Lung (tissue), 16 donors: ENCODE data around the gene GPR142. TPM values are rescaled to one million over a fixed set of nuclear protein-coding genes. Genes with fewer than 3 reads are reported as not detected.

ENCODE experiments used
- ATAC-seq: fragments of 200-7000 bp; cut with Tn5 transposase; one replicate; pipeline ENCODE4 v1.9.1; 2020; ENCODE audit warnings: moderate number of reproducible peaks; ENCODE audit not compliant: insufficient read depth, low FRiP score
- DNase-seq, 3 donors: peaks; one replicate each; pipeline ENCODE4 v3.0.0-alpha.2; 2013 to 2017
- H3K27ac ChIP-seq, 2 donors: one replicate each; pipeline ENCODE4 v1.5.1; 2013; ENCODE audit warnings: mild to moderate bottlenecking in 2 of 2, moderate library complexity in 2 of 2, control low read depth in 1 of 2, inconsistent platforms in 1 of 2, low read depth in 1 of 2, low read length in 1 of 2
- H3K27me3 ChIP-seq, 3 donors: one replicate each; pipeline ENCODE4 v1.5.1; 2013; ENCODE audit warnings: low read length in 2 of 3; ENCODE audit not compliant: control insufficient read depth in 3 of 3, insufficient read depth in 3 of 3
- H3K36me3 ChIP-seq, 4 donors: one replicate each; pipeline ENCODE4 v1.5.1; 2013; ENCODE audit warnings: low read length in 4 of 4, mild to moderate bottlenecking in 1 of 4, moderate library complexity in 1 of 4; ENCODE audit not compliant: control insufficient read depth in 4 of 4, insufficient read depth in 4 of 4
- H3K4me1 ChIP-seq, 5 donors: one replicate each; pipeline ENCODE4 v1.5.1; 2013; ENCODE audit warnings: low read length in 5 of 5, mild to moderate bottlenecking in 2 of 5, moderate library complexity in 1 of 5; ENCODE audit not compliant: control insufficient read depth in 5 of 5, insufficient read depth in 5 of 5
- H3K4me3 ChIP-seq: one replicate; pipeline ENCODE4 v1.5.1; 2013; ENCODE audit warnings: mild to moderate bottlenecking, control low read depth, moderate library complexity
- H3K9ac ChIP-seq, 2 donors: one replicate each; pipeline ENCODE4 v1.5.1; 2013; ENCODE audit warnings: low read length in 2 of 2, control low read depth in 1 of 2; ENCODE audit not compliant: insufficient read depth in 1 of 2
- H3K9me3 ChIP-seq, 4 donors: one replicate each; pipeline ENCODE4 v1.5.1; 2013; ENCODE audit warnings: low read length in 3 of 4, mild to moderate bottlenecking in 1 of 4, moderate library complexity in 1 of 4; ENCODE audit not compliant: control insufficient read depth in 4 of 4, insufficient read depth in 3 of 4
- WGBS, 2 donors: extraction: QIAGEN DNeasy Blood & Tissue Kit; methylation state at CpG; one replicate each; pipeline ENCODE4 v1.1.7; 2013; 5-methylcytosine and 5-hydroxymethylcytosine counted together
- long read RNA-seq, 5 donors: transcript quantifications; one replicate each; lab custom pipeline, GENCODE V29; 2026
- polyA plus RNA-seq, 2 donors: library from polyadenylated mRNA; stranded (reverse); fragments of 200-250 nt; gene quantifications; one replicate each; pipeline ENCODE4 v1.2.1, GENCODE V29; 2013
- total RNA-seq, 2 donors: library from RNA; depleted of rRNA in 1 of 2; stranded (reverse); fragments of >200 nt in 1 of 2; gene quantifications; one replicate each; pipeline ENCODE4 v1.2.1, GENCODE V29; 2014 to 2021
- TF ChIP-seq, protein P1 (sequence below): IDR thresholded peaks from 2 replicates; pipeline ENCODE4 v1.5.1; 2012; ENCODE audit warnings: mild to moderate bottlenecking; ENCODE audit errors: control extremely low read depth, extremely low read depth
- donor health status: control.
- donor health status: control.
- donor health status: Bipolar disorder and iron deficiency.
- donor health status: healthy.
- donor health status: DM: yes; HTN: yes; CAD: no.

Gene GPR142, protein sequence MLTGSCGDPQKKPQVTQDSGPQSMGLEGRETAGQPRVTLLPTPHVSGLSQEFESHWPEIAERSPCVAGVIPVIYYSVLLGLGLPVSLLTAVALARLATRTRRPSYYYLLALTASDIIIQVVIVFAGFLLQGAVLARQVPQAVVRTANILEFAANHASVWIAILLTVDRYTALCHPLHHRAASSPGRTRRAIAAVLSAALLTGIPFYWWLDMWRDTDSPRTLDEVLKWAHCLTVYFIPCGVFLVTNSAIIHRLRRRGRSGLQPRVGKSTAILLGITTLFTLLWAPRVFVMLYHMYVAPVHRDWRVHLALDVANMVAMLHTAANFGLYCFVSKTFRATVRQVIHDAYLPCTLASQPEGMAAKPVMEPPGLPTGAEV
- not detected for total RNA-seq
- polyA plus RNA-seq = under 1 TPM in 1 of 2 donors, not detected in 1; 0.03 TPM
- long read RNA-seq, donor 1 = 0 reads
- long read RNA-seq, donor 2 = 0 reads
- long read RNA-seq, donor 3 = 0 reads
- long read RNA-seq, donor 4 = 0 reads
- long read RNA-seq, donor 5 = 0 reads

DNA sequence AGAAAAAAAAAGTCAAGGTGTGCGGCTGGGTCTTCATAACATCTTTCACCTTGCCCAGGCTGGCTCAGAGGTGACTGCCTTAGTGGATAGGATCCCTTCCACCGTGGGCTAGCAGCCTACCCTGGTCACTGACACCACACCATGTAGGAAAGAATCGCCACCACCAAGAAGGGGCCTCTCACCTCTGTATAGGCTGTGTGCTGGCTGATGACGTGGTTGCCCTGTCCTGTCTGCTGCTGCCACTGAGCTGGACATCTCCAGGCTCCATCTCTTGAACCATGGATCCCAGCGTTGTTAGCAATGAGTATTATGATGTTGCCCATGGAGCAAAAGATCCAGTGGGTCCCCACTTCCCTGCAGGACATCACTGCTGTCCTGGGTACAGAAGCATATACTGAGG lies at the start of gene GPR142:
Gene GPR142 (plus strand): TSS at position 301 of the 400 bp plus-strand sequence. CDS start 2,035 bp downstream, outside the sequence.
- Histone ChIP-seq H3K9ac (no peak within 1 kb of the TSS), H3K27me3 (no peaks in the 10 kb centered on the region), H3K9me3 (no peaks in the 10 kb centered on the region), H3K4me3 (no peak within 1 kb of the TSS), H3K36me3 (no peaks in the 10 kb centered on the region), H3K4me1 (peaks cover 0 to 9% (median 2%) of the 10 kb centered on the region in 5 donors), H3K27ac (no peak within 1 kb of the TSS)
- 82 to 89% methylated on average over 5 of the region's 5 CpGs for WGBS, 2 donors
- TF ChIP-seq, protein P1, sequence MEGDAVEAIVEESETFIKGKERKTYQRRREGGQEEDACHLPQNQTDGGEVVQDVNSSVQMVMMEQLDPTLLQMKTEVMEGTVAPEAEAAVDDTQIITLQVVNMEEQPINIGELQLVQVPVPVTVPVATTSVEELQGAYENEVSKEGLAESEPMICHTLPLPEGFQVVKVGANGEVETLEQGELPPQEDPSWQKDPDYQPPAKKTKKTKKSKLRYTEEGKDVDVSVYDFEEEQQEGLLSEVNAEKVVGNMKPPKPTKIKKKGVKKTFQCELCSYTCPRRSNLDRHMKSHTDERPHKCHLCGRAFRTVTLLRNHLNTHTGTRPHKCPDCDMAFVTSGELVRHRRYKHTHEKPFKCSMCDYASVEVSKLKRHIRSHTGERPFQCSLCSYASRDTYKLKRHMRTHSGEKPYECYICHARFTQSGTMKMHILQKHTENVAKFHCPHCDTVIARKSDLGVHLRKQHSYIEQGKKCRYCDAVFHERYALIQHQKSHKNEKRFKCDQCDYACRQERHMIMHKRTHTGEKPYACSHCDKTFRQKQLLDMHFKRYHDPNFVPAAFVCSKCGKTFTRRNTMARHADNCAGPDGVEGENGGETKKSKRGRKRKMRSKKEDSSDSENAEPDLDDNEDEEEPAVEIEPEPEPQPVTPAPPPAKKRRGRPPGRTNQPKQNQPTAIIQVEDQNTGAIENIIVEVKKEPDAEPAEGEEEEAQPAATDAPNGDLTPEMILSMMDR = no peak
- DNase-seq (no peak), ATAC-seq (no peak)

DNA sequence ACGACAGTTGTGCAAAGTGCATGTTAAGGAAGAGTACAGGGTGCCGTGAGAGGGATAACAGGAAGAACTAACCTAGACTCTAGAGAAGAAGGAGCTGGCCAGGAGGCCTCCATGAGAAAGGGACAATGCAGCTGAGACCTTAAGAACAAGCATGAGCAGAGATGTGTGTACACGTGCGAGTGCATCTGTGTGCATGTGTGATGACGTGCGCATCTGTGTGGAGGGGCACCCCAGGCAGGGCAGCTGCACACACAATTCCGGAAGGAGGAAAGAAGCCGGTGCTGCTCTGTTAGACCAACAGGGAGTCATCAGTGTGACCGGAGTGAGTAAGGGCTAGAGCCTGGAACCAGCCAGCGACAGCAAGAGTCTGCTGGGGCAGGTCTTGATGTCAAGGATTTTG lies 48.9 kb upstream of the GPR142 start:
- no peak for DNase-seq
- H3K36me3 ChIP-seq = no peaks in the 10 kb centered on the region
- ATAC-seq = no peak
- no peaks in the 10 kb centered on the region for H3K27me3 ChIP-seq
- TF ChIP-seq, protein P1 = no peak
- no peak overlapping the region for H3K27ac ChIP-seq
- WGBS, 2 donors = 90 to 92% methylated on average over 10 of the region's 10 CpGs
- H3K4me1 ChIP-seq = no peaks in the 10 kb centered on the region
- H3K9ac ChIP-seq = no peak overlapping the region
- H3K4me3 ChIP-seq = no peak overlapping the region
- H3K9me3 ChIP-seq = no peaks in the 10 kb centered on the region

DNA sequence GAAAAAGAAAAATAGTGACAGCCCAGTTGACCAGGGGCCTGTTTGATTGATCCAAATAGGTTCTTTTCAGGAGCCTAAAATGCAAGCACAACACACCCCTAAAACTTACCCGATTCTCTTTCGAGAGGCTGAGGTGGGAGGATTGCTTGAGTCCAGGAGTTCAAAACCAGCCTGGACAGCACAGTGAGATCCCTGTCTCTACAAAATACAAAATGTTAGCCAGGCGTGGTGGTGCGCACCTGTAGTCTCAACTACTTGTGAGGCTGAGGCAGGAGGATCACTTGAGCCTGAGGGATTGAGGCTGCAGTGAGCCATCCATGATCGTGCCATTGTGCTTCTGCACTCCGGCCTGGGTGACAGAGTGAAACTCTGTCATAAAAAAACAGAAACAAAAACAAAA lies 42.8 kb upstream of the GPR142 start:
- no peaks in the 10 kb centered on the region for H3K36me3 ChIP-seq
- H3K9me3 ChIP-seq = no peaks in the 10 kb centered on the region
- WGBS, 2 donors = 94 to 97% methylated on average over 6 of the region's 6 CpGs
- H3K27ac ChIP-seq = no peak overlapping the region
- H3K9ac ChIP-seq = no peak overlapping the region
- TF ChIP-seq, protein P1 = no peak
- no peak overlapping the region for H3K4me3 ChIP-seq
- peaks cover 0 to 19% (median 7%) of the 10 kb centered on the region in 3 donors for H3K27me3 ChIP-seq
- no peak for ATAC-seq
- no peak for DNase-seq
- H3K4me1 ChIP-seq = peaks cover 0 to 14% (median 4%) of the 10 kb centered on the region in 5 donors
